CD4-positive, alpha-beta T cell treated with Interleukin-17A for 4 hours (primary cell): ENCODE data around the gene SYNJ1.

Experiments
- DNase-seq: peaks from one replicate; pipeline ENCODE4 v3.0.0-alpha.2; 2020; ENCODE audit warnings: mixed read lengths

The SYNJ1 gene

DNA sequence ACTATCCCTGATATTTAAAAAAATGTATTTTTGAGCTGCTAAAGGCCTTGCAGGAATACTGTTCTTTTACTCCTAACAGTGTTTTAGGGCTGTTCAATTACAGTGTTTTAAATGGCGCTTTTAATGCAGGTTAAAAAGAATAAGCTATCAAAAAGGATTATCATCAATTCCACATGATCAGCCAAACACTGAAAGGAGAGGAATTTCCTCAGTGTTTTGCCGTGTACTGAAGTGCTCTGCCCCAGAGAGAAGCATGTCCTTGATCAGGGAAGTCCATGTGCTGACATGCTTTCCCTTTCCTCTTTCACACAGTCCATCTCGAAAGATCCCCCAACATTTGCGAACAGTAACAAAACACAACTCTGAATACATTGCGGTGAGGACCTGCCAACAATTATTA, 119.0 kb downstream of the SYNJ1 start:
- no peak for DNase-seq

DNA sequence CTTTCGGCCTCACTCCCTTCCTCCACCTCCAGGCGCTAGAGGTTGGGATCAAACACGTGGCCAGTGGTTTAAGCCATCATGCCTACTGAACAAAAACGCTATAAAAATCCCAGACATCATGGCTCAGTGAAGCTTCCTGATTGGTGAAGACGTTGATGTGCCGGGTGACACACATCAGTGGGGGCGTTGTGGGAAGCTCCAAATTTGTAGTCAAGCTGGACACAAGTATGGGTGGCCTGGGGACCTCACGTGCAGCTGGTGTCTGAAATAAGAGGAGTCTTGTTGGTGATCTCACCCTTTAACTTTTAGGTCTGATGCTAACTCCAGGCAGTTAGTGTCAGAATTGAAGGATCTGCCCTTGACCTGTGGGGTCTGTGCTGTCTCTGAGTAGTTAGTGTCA, 122.3 kb downstream of the SYNJ1 start:
- DNase-seq = no peak

DNA sequence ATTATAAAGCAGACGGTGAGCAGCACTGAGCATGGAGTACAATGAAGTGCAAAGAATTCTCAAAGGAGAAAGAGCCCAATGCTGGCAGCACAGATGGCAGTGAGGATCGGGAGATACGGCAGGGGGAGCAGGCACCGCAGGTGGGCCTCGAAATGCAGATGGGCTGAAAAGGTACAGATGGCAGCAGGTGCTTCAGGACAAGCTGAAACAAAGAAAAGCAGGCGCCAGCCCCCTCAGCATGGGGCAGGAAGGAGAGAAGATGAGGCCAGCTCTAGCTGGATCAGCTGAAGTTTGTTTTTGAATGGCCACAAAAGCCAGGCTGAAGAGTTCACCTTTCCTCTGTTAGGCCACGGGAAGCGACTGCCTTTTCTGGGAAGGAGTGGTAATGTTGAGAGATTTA, 123.3 kb downstream of the SYNJ1 start:
- DNase-seq = no peak

DNA sequence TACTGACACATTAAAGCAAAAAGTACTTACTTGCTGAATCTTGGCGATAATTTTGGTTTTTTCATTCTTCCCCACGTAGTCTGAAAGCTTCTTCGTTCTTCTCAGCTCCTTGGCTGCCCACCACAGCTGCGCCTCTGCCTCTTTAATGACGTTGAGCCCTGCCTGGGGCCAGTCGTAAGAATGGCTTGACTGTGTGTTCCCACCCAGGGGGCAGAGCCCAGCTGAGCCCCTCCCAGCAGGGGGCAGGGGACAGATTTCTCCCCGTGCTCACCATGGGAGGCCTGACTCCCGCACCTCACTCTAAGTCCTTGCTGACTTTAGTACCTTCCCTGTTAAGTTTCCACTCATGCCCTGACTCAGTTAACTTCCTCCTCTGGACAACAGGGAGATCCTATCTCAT, 124.7 kb downstream of the SYNJ1 start:
- DNase-seq = no peak

DNA sequence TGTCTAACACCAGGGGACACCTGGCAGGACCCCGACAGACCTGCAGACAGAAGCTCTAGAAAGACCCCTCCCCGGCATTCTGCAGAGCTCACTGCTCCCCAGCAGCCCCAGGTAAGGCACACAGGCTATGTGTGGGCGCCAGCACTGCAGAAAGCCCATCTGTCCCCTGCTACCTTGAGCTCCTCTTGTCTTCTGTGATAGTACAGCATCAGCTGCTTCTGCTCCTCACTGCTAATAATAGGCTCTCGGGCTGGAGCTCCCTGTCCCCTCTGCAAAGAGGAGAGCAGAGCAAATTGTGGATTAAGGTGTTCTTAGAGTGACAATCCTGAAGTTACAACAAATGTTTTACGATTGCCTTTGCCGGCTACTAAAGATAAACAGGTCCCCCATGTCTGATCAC, 125.7 kb downstream of the SYNJ1 start:
- DNase-seq = no peak

- DNase-seq = no peak
These were observed 128.3 kb downstream of the SYNJ1 start for GRCh38 chr21:32599526-32599925.

DNA sequence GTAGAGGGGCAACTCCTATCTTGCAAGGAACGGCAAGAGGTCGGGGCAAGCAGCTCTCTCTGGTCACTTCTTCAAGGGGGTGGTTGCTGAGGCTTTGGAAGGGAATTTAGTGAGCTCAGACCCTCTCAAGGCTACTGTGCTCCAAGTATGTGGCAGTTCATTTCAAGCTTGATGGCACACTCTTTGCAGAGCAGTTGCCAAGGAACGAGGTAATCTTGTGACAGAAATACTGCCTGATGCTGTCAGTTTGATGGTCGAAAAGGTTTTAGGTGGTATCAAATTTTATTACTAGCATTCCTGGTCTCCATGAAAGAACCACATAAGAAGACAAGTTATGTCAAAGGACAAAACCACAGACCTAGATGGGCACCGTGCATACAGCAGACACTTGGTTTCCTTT, 128.7 kb downstream of the SYNJ1 start:
- no peak for DNase-seq

- no peak for DNase-seq
These were observed 130.6 kb downstream of the SYNJ1 start for GRCh38 chr21:32597205-32597604.

GRCh38 chr21:32595431-32595830, 132.4 kb downstream of the SYNJ1 start:
- no peak for DNase-seq

- no peak for DNase-seq
These were observed 134.1 kb downstream of the SYNJ1 start for GRCh38 chr21:32593690-32594089.

GRCh38 chr21:32592929-32593502, 134.8 kb downstream of the SYNJ1 start:
- no peak for DNase-seq

GRCh38 chr21:32590130-32590529, 137.7 kb downstream of the SYNJ1 start:
- DNase-seq = no peak

- DNase-seq = no peak
These were observed 140.2 kb downstream of the SYNJ1 start for GRCh38 chr21:32587651-32588050.

GRCh38 chr21:32587120-32587519, 140.7 kb downstream of the SYNJ1 start:
- DNase-seq = no peak

- DNase-seq = no peak
These were observed 141.8 kb downstream of the SYNJ1 start for GRCh38 chr21:32585970-32586369.

DNA sequence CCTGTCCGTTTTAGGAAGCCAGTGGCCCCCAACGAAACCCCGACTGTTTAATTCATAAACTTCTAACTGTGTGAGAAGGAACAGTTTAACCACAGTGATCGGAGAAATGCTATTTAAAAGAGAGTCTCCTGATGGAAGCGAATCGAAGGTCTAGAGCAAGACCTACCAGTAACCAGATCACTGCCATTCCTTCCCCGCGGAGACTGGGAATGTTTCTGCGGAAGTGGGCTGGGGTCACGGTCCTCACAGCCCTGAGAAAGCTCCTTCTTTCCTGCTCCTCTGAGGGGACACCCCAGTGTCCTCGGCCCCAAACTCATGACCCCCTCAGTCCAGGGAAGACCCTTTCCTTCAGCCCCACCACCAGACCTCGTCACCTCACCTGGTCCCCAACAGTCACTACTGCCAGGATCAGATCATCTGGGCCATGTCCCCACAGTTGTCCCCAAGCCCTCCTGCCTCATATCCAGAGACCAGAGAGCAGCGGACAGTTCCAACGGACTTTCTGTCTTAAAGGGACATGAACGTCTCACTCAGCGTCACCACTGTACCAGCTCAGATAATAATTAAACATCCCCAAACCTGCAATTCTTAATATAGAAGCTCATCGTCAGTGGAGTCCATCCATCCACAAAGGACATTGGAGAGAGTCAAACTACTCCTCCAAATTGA, 142.6 kb downstream of the SYNJ1 start, which contains the start of gene TCP10L:
TCP10L (minus strand) TSS at position 482 of the 669 bp plus-strand sequence. CDS start 1,219 bp downstream, outside the sequence.
- DNase-seq = no peak

DNA sequence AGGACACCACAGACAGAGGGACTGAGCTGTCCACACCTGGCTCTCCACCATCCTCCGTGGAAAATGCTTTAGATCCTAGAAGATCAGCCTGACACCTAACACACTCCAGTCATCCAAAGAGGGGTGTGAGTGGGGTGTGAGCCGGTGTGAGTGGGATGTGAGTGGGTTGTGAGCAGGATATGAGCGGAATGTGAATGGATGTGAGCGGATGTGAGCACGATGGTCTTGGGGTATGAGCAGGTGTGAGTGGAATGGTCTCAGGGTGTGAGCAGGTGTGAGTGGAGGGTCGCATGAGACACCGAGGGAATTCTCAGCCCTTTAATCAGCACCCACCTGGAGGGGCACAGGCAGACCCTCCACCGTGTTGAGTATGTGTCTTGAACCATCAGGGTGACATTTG, 143.3 kb downstream of the SYNJ1 start:
- no peak for DNase-seq

DNA sequence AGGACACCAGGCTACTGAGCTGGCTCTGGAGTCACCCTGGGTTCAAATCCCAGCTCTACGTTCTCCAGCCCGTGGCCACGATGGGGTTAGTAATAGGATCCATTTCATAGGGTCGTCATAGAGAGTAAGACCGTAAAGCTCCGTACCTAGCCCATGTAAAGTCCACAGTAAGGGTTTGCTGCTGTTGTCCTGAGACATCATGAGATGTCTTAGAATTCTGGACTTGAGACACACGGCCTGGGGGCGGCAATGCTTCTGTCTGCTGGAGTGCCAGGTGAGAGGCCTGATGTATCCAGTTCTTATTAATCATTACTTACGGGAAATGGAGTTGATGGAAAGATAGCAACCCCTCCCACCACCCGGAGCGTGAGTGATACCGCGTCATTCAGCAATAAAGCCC, 146.1 kb downstream of the SYNJ1 start:
- no peak for DNase-seq

DNA sequence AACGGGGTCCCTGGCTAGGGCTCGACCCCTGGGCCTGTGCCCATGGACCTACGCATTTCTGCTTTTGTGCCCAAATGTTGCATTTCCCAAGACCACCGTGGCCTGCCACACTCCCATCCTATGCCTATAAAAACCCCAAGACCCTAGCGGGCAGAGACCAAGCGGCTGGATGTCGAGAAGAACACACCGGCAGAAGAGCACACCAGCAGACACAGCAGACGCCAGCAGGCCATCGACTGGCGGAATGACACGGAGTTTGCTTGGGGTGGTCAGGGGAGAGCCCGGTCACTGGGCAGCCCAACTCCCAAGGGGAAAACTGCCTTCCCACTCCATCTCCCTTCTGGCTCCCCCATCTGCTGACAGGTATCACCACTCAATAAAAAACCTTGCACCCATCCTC, 146.9 kb downstream of the SYNJ1 start:
- no peak for DNase-seq
